WTC11 (cell line): ENCODE data around the gene SMYD3. TPM values are rescaled to one million over a fixed set of nuclear protein-coding genes. Genes with fewer than 3 reads are reported as not detected.
"Not testable (repeated sequence)": the region's sequence is repeated elsewhere in the genome, so short reads cannot be mapped to it uniquely, and the experiment has no call there.

ENCODE experiments used
- ATAC-seq: fragments of 200-7000 bp; cut with Tn5 transposase; 2 replicates; pipeline ENCODE4 v1.10.0; 2021; ENCODE audit warnings: mild to moderate bottlenecking, moderate library complexity
- CTCF ChIA-PET: fragments of 300-600 bp; sonication (Branson Sonifier 250); formaldehyde crosslinking; loops from one replicate; lab custom pipeline; 2021; ENCODE audit warnings: antibody characterized with exemption; lab: Charles Lee
- POLR2A ChIA-PET: fragments of 350-600 bp; sonication (Branson Sonifier 250); formaldehyde crosslinking; loops from one replicate; lab custom pipeline; 2021; ENCODE audit warnings: antibody characterized with exemption; lab: Charles Lee
- DNase-seq: peaks from one replicate; pipeline ENCODE4 v3.0.0; 2021; ENCODE audit warnings: low spot score
- H3K27ac Mint-ChIP-seq: 2 replicates; pipeline ENCODE4 v1.8.0; 2021; ENCODE audit warnings: mixed read lengths
- H3K27me3 Mint-ChIP-seq: 2 replicates; pipeline ENCODE4 v1.8.0; 2021; ENCODE audit warnings: low read depth, mild to moderate bottlenecking, moderate library complexity, mixed read lengths
- H3K36me3 Mint-ChIP-seq: 2 replicates; pipeline ENCODE4 v1.8.0; 2021; ENCODE audit warnings: mixed read lengths
- H3K4me1 Mint-ChIP-seq: 2 replicates; pipeline ENCODE4 v1.8.0; 2022; ENCODE audit warnings: mixed read lengths
- H3K4me3 Mint-ChIP-seq: 2 replicates; pipeline ENCODE4 v1.8.0; 2021; ENCODE audit warnings: mild to moderate bottlenecking, moderate library complexity, mixed read lengths
- H3K9me3 Mint-ChIP-seq: 2 replicates; pipeline ENCODE4 v1.8.0; 2021; ENCODE audit warnings: mixed read lengths
- ATF1 ChIP-seq: sonication (generic); formaldehyde crosslinking; IDR thresholded peaks from 2 replicates; pipeline ENCODE4 v1.8.1; 2023; ENCODE audit warnings: mild to moderate bottlenecking, moderate library complexity, missing genetic modification reagents
- ATF6 ChIP-seq: sonication (generic); formaldehyde crosslinking; IDR thresholded peaks from 2 replicates; pipeline ENCODE4 v1.8.1; 2023; ENCODE audit warnings: mild to moderate bottlenecking, missing genetic modification reagents
- E2F4 ChIP-seq: sonication (generic); formaldehyde crosslinking; IDR thresholded peaks from 2 replicates; pipeline ENCODE4 v1.8.1; 2022; ENCODE audit warnings: low read depth, mild to moderate bottlenecking, moderate library complexity, missing genetic modification reagents, borderline replicate concordance
- ESRRA ChIP-seq: sonication (generic); formaldehyde crosslinking; IDR thresholded peaks from 2 replicates; pipeline ENCODE4 v1.8.1; 2022; ENCODE audit warnings: mild to moderate bottlenecking, missing genetic modification reagents, borderline replicate concordance
- FOXK1 ChIP-seq: sonication (generic); formaldehyde crosslinking; IDR thresholded peaks from 2 replicates; pipeline ENCODE4 v1.8.0; 2022; ENCODE audit warnings: mild to moderate bottlenecking, moderate library complexity, missing genetic modification reagents
- GRHL2 ChIP-seq: fragments of 250-450 bp; sonication (Bioruptor Pico); IDR thresholded peaks from 2 replicates; pipeline ENCODE4 v1.8.0; 2022; ENCODE audit warnings: mild to moderate bottlenecking, moderate library complexity; ENCODE audit not compliant: insufficient replicate concordance, severe bottlenecking
- MAX ChIP-seq: sonication (generic); formaldehyde crosslinking; IDR thresholded peaks from 2 replicates; pipeline ENCODE4 v1.8.0; 2022; ENCODE audit warnings: mild to moderate bottlenecking, missing genetic modification reagents
- MYBL2 ChIP-seq: sonication (generic); formaldehyde crosslinking; IDR thresholded peaks from 2 replicates; pipeline ENCODE4 v1.8.1; 2023; ENCODE audit warnings: mild to moderate bottlenecking, moderate library complexity, missing genetic modification reagents
- NFE2L1 ChIP-seq: sonication (generic); formaldehyde crosslinking; IDR thresholded peaks from 2 replicates; pipeline ENCODE4 v1.8.1; 2023; ENCODE audit warnings: missing genetic modification reagents
- SP1 ChIP-seq: sonication (generic); formaldehyde crosslinking; conservative IDR thresholded peaks from 2 replicates; pipeline ENCODE4 v1.8.1; 2022; ENCODE audit warnings: missing genetic modification reagents
- ZNF281 ChIP-seq: sonication (generic); formaldehyde crosslinking; IDR thresholded peaks from 2 replicates; pipeline ENCODE4 v1.8.0; 2023; ENCODE audit warnings: mild to moderate bottlenecking, missing genetic modification reagents
- ZNF671 ChIP-seq: fragments of 250-450 bp; sonication (Bioruptor Pico); IDR thresholded peaks from 2 replicates; pipeline ENCODE4 v1.8.0; 2021; ENCODE audit warnings: mild to moderate bottlenecking
- total RNA-seq: library from RNA; stranded (reverse); gene quantifications from 3 replicates; pipeline ENCODE4 v1.2.3, GENCODE V29; 2021

Gene SMYD3
- total RNA-seq, 1 experiment from 2014 or later = 21.4 TPM

GRCh38 chr1:246367041-246367440 lies 140.0 kb downstream of the SMYD3 start (continued):
- TF ChIP-seq MAX (CRISPR knock-in tag) (no peak), ZNF671 (no peak), ZNF281 (CRISPR knock-in tag) (no peak), NFE2L1 (CRISPR knock-in tag) (no peak), E2F4 (no peak)
- TF ChIP-seq, all 79 proteins: peak for 0

GRCh38 chr1:246365708-246366107 lies 141.4 kb downstream of the SMYD3 start:
- peaks cover 17% of the 10 kb centered on the region for H3K36me3 Mint-ChIP-seq
- no peak overlapping the region for H3K4me3 Mint-ChIP-seq
- H3K27ac Mint-ChIP-seq = no peak overlapping the region
- H3K4me1 Mint-ChIP-seq = peaks cover 6% of the 10 kb centered on the region; the same call in 1 of the 2 replicates
- ATAC-seq (no peak), DNase-seq (no peak)
- H3K27me3 Mint-ChIP-seq = no peaks in the 10 kb centered on the region
- H3K9me3 Mint-ChIP-seq = peaks cover 25% of the 10 kb centered on the region
- CTCF ChIA-PET = no interaction called here
- TF ChIP-seq ESRRA (CRISPR knock-in tag) (no peak), MYBL2 (CRISPR knock-in tag) (no peak), GRHL2 (CRISPR knock-in tag) (no peak), ATF1 (CRISPR knock-in tag) (no peak)
- POLR2A ChIA-PET = no interaction called here

- ATAC-seq = no peak
- Mint-ChIP-seq H3K4me3 (no peak overlapping the region), H3K9me3 (peaks cover 31% of the 10 kb centered on the region)
Observed at GRCh38 chr1:246364415-246364941, 142.6 kb downstream of the SMYD3 start.

GRCh38 chr1:246357014-246357598 lies 150.0 kb downstream of the SMYD3 start:
- H3K4me3 Mint-ChIP-seq, CTCF ChIA-PET, DNase-seq, H3K27me3 Mint-ChIP-seq, POLR2A ChIA-PET: not testable (repeated sequence)
- Mint-ChIP-seq H3K36me3 (peaks cover 12% of the 10 kb centered on the region), H3K27ac (peak overlapping the region; percentile 13), H3K9me3 (peaks cover 19% of the 10 kb centered on the region), H3K4me1 (peaks cover 30% of the 10 kb centered on the region)
- peak; percentile 59 for ATAC-seq

More at GRCh38 chr1:246364415-246364941, 142.6 kb downstream of the SMYD3 start:
- ChIA-PET CTCF (no interaction called here), POLR2A (interaction anchor here (0.7 kb wide), 1 partner anchor 1334 kb away, joined by 6 read pairs; no protein-coding TSS in a partner anchor)
- H3K27ac Mint-ChIP-seq = no peak overlapping the region
- H3K27me3 Mint-ChIP-seq = no peaks in the 10 kb centered on the region; the same call in 1 of the 2 replicates
- TF ChIP-seq FOXK1 (CRISPR knock-in tag) (no peak), GRHL2 (CRISPR knock-in tag) (no peak), ATF6 (CRISPR knock-in tag) (no peak), SP1 (CRISPR knock-in tag) (no peak), MAX (CRISPR knock-in tag) (no peak)
- H3K36me3 Mint-ChIP-seq = peaks cover 18% of the 10 kb centered on the region
- no peak for DNase-seq
- H3K4me1 Mint-ChIP-seq = peaks cover 6% of the 10 kb centered on the region; the same call in 1 of the 2 replicates
